Keratinocyte (primary cell): ENCODE results near the gene EEF1A2.

Source experiments
- CTCF ChIP-seq, 3 experiments: IDR thresholded peaks in 1 of 3; conservative IDR thresholded peaks in 1 of 3; optimal IDR thresholded peaks in 1 of 3; 2 replicates in 2 of 3; 3 replicates in 1 of 3; pipeline versions ENCODE3 to v1.5.1; 2011; ENCODE audit warnings: low read length in 3 of 3, mild to moderate bottlenecking in 3 of 3, moderate library complexity in 2 of 3, control low read depth in 1 of 3, inconsistent platforms in 1 of 3; ENCODE audit not compliant: insufficient read depth in 2 of 3; ENCODE audit errors: extremely low read depth in 1 of 3
- EZH2 ChIP-seq: IDR thresholded peaks from one replicate; pipeline ENCODE4 v1.6.1; 2012; ENCODE audit warnings: inconsistent platforms, mild to moderate bottlenecking, low read length, moderate library complexity

- TF ChIP-seq CTCF (optimal IDR thresholded peaks at IDR 0.05 in 1 of 3, IDR thresholded peaks at IDR 0.05 in 1 of 3, conservative IDR thresholded peaks at IDR 0.05 in 1 of 3; ENCODE audit: extremely low read depth in 1 of 3, insufficient read depth in 2 of 3, low read length in 3 of 3): no peak
- TF ChIP-seq EZH2: no peak
These were observed 5.9 kb downstream of the EEF1A2 start for GRCh38 chr20:63492982-63493381.
